Spleen (tissue), 7 donors: ENCODE results near the gene ZNF148.

ENCODE experiments used
- POLR2A ChIP-seq, 3 donors: fragments of 450-650 bp; IDR thresholded peaks; one replicate each; pipeline ENCODE4 v1.5.1; 2017; ENCODE audit warnings: antibody characterized with exemption in 3 of 3, mild to moderate bottlenecking in 1 of 3
- POLR2AphosphoS5 ChIP-seq, 3 donors: sonication (generic); formaldehyde crosslinking; IDR thresholded peaks; one replicate each; pipeline ENCODE4 v1.5.1; 2017; ENCODE audit warnings: antibody characterized with exemption in 3 of 3
- TF ChIP-seq, protein P1 (sequence below), 11 experiments: fragments of 200-600 bp in 7 of 11; fragments of 450-650 bp in 4 of 11; sonication (generic) in 4 of 11; IDR thresholded peaks in 8 of 11; conservative IDR thresholded peaks in 3 of 11; 1 replicate in 7 of 11; 2 replicates in 4 of 11; pipeline versions ENCODE4 v1.4.0 to v1.8.0; 2016 to 2021; ENCODE audit warnings: antibody characterized with exemption in 11 of 11, inconsistent platforms in 4 of 11, mild to moderate bottlenecking in 1 of 11
- donor health status: DM: no; HTN: no; CAD: no; lungs with moderate emphysema.
- donor health status: DM: no; HTN: no; CAD: no.
- donor health status: DM: no; HTN: no; CAD: no.

- TF ChIP-seq, protein P1, sequence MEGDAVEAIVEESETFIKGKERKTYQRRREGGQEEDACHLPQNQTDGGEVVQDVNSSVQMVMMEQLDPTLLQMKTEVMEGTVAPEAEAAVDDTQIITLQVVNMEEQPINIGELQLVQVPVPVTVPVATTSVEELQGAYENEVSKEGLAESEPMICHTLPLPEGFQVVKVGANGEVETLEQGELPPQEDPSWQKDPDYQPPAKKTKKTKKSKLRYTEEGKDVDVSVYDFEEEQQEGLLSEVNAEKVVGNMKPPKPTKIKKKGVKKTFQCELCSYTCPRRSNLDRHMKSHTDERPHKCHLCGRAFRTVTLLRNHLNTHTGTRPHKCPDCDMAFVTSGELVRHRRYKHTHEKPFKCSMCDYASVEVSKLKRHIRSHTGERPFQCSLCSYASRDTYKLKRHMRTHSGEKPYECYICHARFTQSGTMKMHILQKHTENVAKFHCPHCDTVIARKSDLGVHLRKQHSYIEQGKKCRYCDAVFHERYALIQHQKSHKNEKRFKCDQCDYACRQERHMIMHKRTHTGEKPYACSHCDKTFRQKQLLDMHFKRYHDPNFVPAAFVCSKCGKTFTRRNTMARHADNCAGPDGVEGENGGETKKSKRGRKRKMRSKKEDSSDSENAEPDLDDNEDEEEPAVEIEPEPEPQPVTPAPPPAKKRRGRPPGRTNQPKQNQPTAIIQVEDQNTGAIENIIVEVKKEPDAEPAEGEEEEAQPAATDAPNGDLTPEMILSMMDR (IDR thresholded peaks at IDR 0.05 in 8 of 11, conservative IDR thresholded peaks at IDR 0.05 in 3 of 11): no peak
- TF ChIP-seq POLR2A (IDR thresholded peaks at IDR 0.05) (no peak), POLR2AphosphoS5 (IDR thresholded peaks at IDR 0.05) (no peak)
Measured at GRCh38 chr3:125278155-125278554, 97.0 kb downstream of the ZNF148 start.
